Activated T-cell treated with anti-CD3 and anti-CD28 coated beads, Interleukin-2, amount 50 U/mL, for 72 hours (primary cell): ENCODE measurements around the gene UBE2I. TPM values are rescaled to one million over a fixed set of nuclear protein-coding genes. Genes with fewer than 3 reads are reported as not detected.

Experiments
- ATAC-seq, 2 donors: fragments of 150-1000 bp; cut with Tn5 transposase; replicated peaks in 1 of 2; 2 replicates each; pipeline ENCODE4 v1.10.0; 2021; ENCODE audit warnings: moderate library complexity in 2 of 2, mild to moderate bottlenecking in 1 of 2
- DNase-seq, 2 donors: peaks; one replicate each; pipeline ENCODE4 v3.0.0; 2021 to 2022; ENCODE audit warnings: mixed read lengths in 1 of 2
- H3K27ac Mint-ChIP-seq: one replicate; pipeline ENCODE4 v1.8.0; 2022; ENCODE audit warnings: mild to moderate bottlenecking, moderate library complexity, mixed read lengths
- H3K27me3 Mint-ChIP-seq: one replicate; pipeline ENCODE4 v1.8.0; 2022; ENCODE audit warnings: low read depth, mixed read lengths
- H3K36me3 Mint-ChIP-seq, 2 donors: one replicate each; pipeline ENCODE4 v1.8.0; 2022; ENCODE audit warnings: mixed read lengths in 2 of 2, mild to moderate bottlenecking in 1 of 2; ENCODE audit not compliant: insufficient read depth in 2 of 2
- H3K4me1 Mint-ChIP-seq: one replicate; pipeline ENCODE4 v1.8.0; 2022; ENCODE audit warnings: low read depth, mixed read lengths
- H3K4me3 Mint-ChIP-seq, 2 donors: one replicate each; pipeline ENCODE4 v1.8.0; 2022; ENCODE audit warnings: mild to moderate bottlenecking in 2 of 2, mixed read lengths in 2 of 2, moderate library complexity in 2 of 2
- H3K9me3 Mint-ChIP-seq, 2 donors: one replicate each; pipeline ENCODE4 v1.8.0; 2022; ENCODE audit warnings: mixed read lengths in 2 of 2
- total RNA-seq, 2 donors: library from RNA; stranded (reverse); gene quantifications; one replicate each; pipeline ENCODE4 v1.2.3, GENCODE V29; 2022

The UBE2I gene
- total RNA-seq, 2 donors from 2014 or later: 225 to 231 TPM

GRCh38 chr16:1316033-1316405, 6.6 kb downstream of the UBE2I start:
- ATAC-seq (no peak), DNase-seq (no peak)
- Mint-ChIP-seq H3K36me3 (peaks cover 4 to 27% of the 10 kb centered on the region in 2 donors), H3K4me3 (no peak overlapping the region), H3K27ac (no peak overlapping the region), H3K4me1 (peaks cover 16% of the 10 kb centered on the region), H3K9me3 (no peaks in the 10 kb centered on the region), H3K27me3 (no peaks in the 10 kb centered on the region)

GRCh38 chr16:1317479-1318267, 8.2 kb downstream of the UBE2I start:
- ATAC-seq: no peak
- Mint-ChIP-seq H3K9me3 (no peaks in the 10 kb centered on the region), H3K27me3 (no peaks in the 10 kb centered on the region), H3K4me3 (no peak overlapping the region), H3K4me1 (peaks cover 6% of the 10 kb centered on the region), H3K36me3 (peaks cover 4 to 27% of the 10 kb centered on the region in 2 donors), H3K27ac (no peak overlapping the region)
- DNase-seq: no peak

GRCh38 chr16:1318268-1318545, 8.8 kb downstream of the UBE2I start:
- Mint-ChIP-seq H3K36me3 (peaks cover 4 to 27% of the 10 kb centered on the region in 2 donors), H3K4me1 (peaks cover under 1% of the 10 kb centered on the region), H3K27ac (peak overlapping the region; percentile 76), H3K4me3 (no peak overlapping the region), H3K27me3 (no peaks in the 10 kb centered on the region), H3K9me3 (no peaks in the 10 kb centered on the region)
- ATAC-seq (no peak), DNase-seq (no peak)

- no peak overlapping the region for H3K4me3 Mint-ChIP-seq
- H3K36me3 Mint-ChIP-seq: peaks cover 6 to 31% of the 10 kb centered on the region in 2 donors
- DNase-seq: no peak
- H3K27me3 Mint-ChIP-seq: no peaks in the 10 kb centered on the region
- H3K4me1 Mint-ChIP-seq: no peaks in the 10 kb centered on the region
- ATAC-seq: no peak
- H3K9me3 Mint-ChIP-seq: no peaks in the 10 kb centered on the region
- no peak overlapping the region for H3K27ac Mint-ChIP-seq
Measured at GRCh38 chr16:1319041-1319440, 9.6 kb downstream of the UBE2I start.

GRCh38 chr16:1320097-1320496, 10.7 kb downstream of the UBE2I start:
- Mint-ChIP-seq H3K9me3 (no peaks in the 10 kb centered on the region), H3K4me3 (no peak overlapping the region), H3K36me3 (peaks cover 6 to 31% of the 10 kb centered on the region in 2 donors), H3K27ac (peak overlapping the region; percentile 19), H3K27me3 (no peaks in the 10 kb centered on the region), H3K4me1 (no peaks in the 10 kb centered on the region)
- no peak for DNase-seq
- no peak for ATAC-seq

DNA sequence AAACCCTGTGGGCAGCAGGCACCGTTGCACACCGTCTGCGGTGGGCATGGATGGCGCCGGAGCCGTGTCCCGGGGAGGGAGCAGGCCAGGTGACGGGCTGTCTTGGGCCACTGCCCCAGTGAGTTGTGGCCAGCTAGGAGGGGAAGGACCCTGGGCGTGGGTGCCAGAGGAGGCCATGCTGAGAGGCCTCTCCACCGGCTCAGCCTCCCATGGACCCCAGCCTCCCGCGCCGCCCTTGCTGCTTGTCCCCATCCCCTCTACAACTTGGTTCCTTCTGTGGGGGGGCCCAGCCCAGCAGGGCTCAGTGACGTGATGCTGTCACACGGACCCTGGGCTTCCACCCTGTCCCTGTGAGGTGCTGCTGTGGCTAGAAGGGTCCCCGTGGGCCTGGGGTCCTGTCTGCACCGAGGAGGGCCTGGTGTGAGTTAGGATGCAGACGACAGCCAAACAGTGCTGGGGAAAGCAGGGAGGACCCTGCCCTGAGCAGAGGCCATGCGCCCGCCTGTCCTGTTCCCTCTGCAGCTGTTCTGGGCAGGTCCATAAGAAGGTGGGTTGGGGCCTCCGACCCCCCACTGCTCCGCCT, 11.3 kb downstream of the UBE2I start:
- no peak overlapping the region for H3K27ac Mint-ChIP-seq
- ATAC-seq: peak in 1 of 2 donors; percentile 18
- peaks cover 6 to 31% of the 10 kb centered on the region in 2 donors for H3K36me3 Mint-ChIP-seq
- DNase-seq: no peak
- H3K4me1 Mint-ChIP-seq: no peaks in the 10 kb centered on the region
- no peak overlapping the region for H3K4me3 Mint-ChIP-seq
- H3K9me3 Mint-ChIP-seq: no peaks in the 10 kb centered on the region
- no peaks in the 10 kb centered on the region for H3K27me3 Mint-ChIP-seq

DNA sequence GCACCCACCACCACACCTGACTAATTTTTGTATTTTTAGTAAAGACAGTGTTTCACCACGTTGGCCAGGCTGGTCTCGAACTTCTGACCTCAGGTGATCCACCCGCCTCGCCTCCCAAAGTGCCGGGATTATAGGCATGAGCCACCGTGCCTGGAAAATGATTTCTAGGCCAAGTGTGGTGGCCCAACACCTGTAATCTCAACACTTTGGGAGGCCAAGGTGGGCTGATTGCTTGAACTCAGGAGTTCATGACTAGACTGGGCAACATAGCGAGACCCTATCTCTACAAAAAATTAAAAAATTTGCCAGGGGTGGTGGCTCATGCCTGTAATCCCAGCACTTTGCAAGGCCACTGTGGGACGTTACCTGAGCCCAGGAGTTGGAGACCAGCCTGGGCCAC, 13.0 kb downstream of the UBE2I start:
- no peak for ATAC-seq
- H3K36me3 Mint-ChIP-seq: peaks cover 6 to 23% of the 10 kb centered on the region in 2 donors

GRCh38 chr16:1323296-1324239, 14.1 kb downstream of the UBE2I start:
- no peak overlapping the region for H3K4me3 Mint-ChIP-seq
- H3K36me3 Mint-ChIP-seq: peaks cover 3 to 12% of the 10 kb centered on the region in 2 donors
- ATAC-seq: peak; percentile 8 to 19
- H3K27ac Mint-ChIP-seq: no peak overlapping the region
- no peak for DNase-seq
- no peaks in the 10 kb centered on the region for H3K27me3 Mint-ChIP-seq
- H3K4me1 Mint-ChIP-seq: no peaks in the 10 kb centered on the region
- no peaks in the 10 kb centered on the region for H3K9me3 Mint-ChIP-seq

More for the DNA sequence above, 13.0 kb downstream of the UBE2I start:
- Mint-ChIP-seq H3K4me3 (no peak overlapping the region), H3K27me3 (no peaks in the 10 kb centered on the region), H3K27ac (no peak overlapping the region), H3K9me3 (no peaks in the 10 kb centered on the region), H3K4me1 (no peaks in the 10 kb centered on the region)
- no peak for DNase-seq

- H3K27ac Mint-ChIP-seq: no peak overlapping the region
- ATAC-seq (no peak), DNase-seq (no peak)
- H3K9me3 Mint-ChIP-seq: no peaks in the 10 kb centered on the region
- H3K36me3 Mint-ChIP-seq: peaks cover 3 to 7% of the 10 kb centered on the region in 2 donors
- no peaks in the 10 kb centered on the region for H3K27me3 Mint-ChIP-seq
- no peak overlapping the region for H3K4me3 Mint-ChIP-seq
- H3K4me1 Mint-ChIP-seq: no peaks in the 10 kb centered on the region
Measured at GRCh38 chr16:1324286-1324826, 14.9 kb downstream of the UBE2I start.

GRCh38 chr16:1325261-1325660, 15.8 kb downstream of the UBE2I start:
- H3K4me3 Mint-ChIP-seq: no peak overlapping the region
- ATAC-seq (no peak), DNase-seq (no peak)
- peaks cover 3 to 6% of the 10 kb centered on the region in 2 donors for H3K36me3 Mint-ChIP-seq
- no peak overlapping the region for H3K27ac Mint-ChIP-seq
- no peaks in the 10 kb centered on the region for H3K9me3 Mint-ChIP-seq
- no peaks in the 10 kb centered on the region for H3K27me3 Mint-ChIP-seq
- H3K4me1 Mint-ChIP-seq: no peaks in the 10 kb centered on the region

GRCh38 chr16:1325673-1326371, 16.4 kb downstream of the UBE2I start:
- Mint-ChIP-seq H3K4me3 (no peak overlapping the region), H3K4me1 (no peaks in the 10 kb centered on the region), H3K9me3 (no peaks in the 10 kb centered on the region), H3K27me3 (no peaks in the 10 kb centered on the region), H3K27ac (no peak overlapping the region), H3K36me3 (peaks cover 3 to 6% of the 10 kb centered on the region in 2 donors)
- ATAC-seq (peak in 1 of 2 donors; percentile 12), DNase-seq (no peak)

- ATAC-seq (no peak), DNase-seq (no peak)
- H3K27ac Mint-ChIP-seq: peak overlapping the region; percentile 23
- peaks cover 3 to 6% of the 10 kb centered on the region in 2 donors for H3K36me3 Mint-ChIP-seq
- H3K9me3 Mint-ChIP-seq: no peaks in the 10 kb centered on the region
- H3K4me1 Mint-ChIP-seq: peaks cover 3% of the 10 kb centered on the region
- no peak overlapping the region for H3K4me3 Mint-ChIP-seq
- peaks cover 4% of the 10 kb centered on the region for H3K27me3 Mint-ChIP-seq
Measured at GRCh38 chr16:1326391-1326790, 17.0 kb downstream of the UBE2I start.
